Uterus (tissue), 4 donors: ENCODE results near the gene TMED5. TPM values are rescaled to one million over a fixed set of nuclear protein-coding genes. Genes with fewer than 3 reads are reported as not detected.
"Not testable (repeated sequence)": the region's sequence is repeated elsewhere in the genome, so short reads cannot be mapped to it uniquely, and the experiment has no call there.

ENCODE experiments used
- DNase-seq, 2 donors: peaks; one replicate each; pipeline ENCODE4 v3.0.0-alpha.2; 2019 to 2020
- H3K27ac ChIP-seq, 2 donors: fragments of 200-600 bp; sonication (generic); 1 replicate in 1 of 2; 2 replicates in 1 of 2; pipeline ENCODE4 v1.5.1; 2016 to 2018
- H3K27me3 ChIP-seq, 2 donors: fragments of 200-600 bp; sonication (generic); one replicate each; pipeline ENCODE4 v1.5.1; 2018 to 2019; ENCODE audit warnings: control low read depth in 1 of 2
- H3K36me3 ChIP-seq, 2 donors: fragments of 200-600 bp; sonication (generic); one replicate each; pipeline ENCODE4 v1.5.1; 2019; ENCODE audit warnings: control low read depth in 1 of 2
- H3K4me1 ChIP-seq, 2 donors: fragments of 200-600 bp; sonication (generic); one replicate each; pipeline ENCODE4 v1.5.1; 2018 to 2019; ENCODE audit warnings: control low read depth in 1 of 2
- H3K4me3 ChIP-seq, 2 donors: fragments of 200-600 bp; sonication (generic); 1 replicate in 1 of 2; 2 replicates in 1 of 2; pipeline ENCODE4 v1.5.1; 2018 to 2019; ENCODE audit warnings: mild to moderate bottlenecking in 1 of 2
- H3K9me3 ChIP-seq, 2 donors: fragments of 200-600 bp; sonication (generic); one replicate each; pipeline ENCODE4 v1.5.1; 2019; ENCODE audit warnings: control low read depth in 1 of 2
- POLR2A ChIP-seq, 2 donors: fragments of 450-650 bp; IDR thresholded peaks; one replicate each; pipeline ENCODE4 v1.6.1; 2016; ENCODE audit warnings: antibody characterized with exemption in 2 of 2, mild to moderate bottlenecking in 1 of 2, moderate library complexity in 1 of 2
- intact Hi-C: fragments of 100-400 bp; cut with DNase I; formaldehyde crosslinking; loops from one replicate; pipeline ENCODE4 v1.15.1; 2023; ENCODE audit warnings: low total_unique reads
- total RNA-seq, 4 donors: library from RNA; depleted of rRNA in 3 of 4; stranded (reverse); fragments of >200 nt in 3 of 4; gene quantifications; one replicate each; pipeline versions ENCODE4 v1.1.0 to v1.2.4, GENCODE V29; 2014 to 2023
- TF ChIP-seq, protein P1 (sequence below), 4 experiments: fragments of 200-600 bp in 2 of 4; fragments of 450-650 bp in 2 of 4; sonication (generic) in 2 of 4; IDR thresholded peaks; one replicate each; pipeline ENCODE4 v1.5.1; 2016 to 2019; ENCODE audit warnings: antibody characterized with exemption in 4 of 4, mild to moderate bottlenecking in 2 of 4, moderate library complexity in 1 of 4
- donor health status: DM: yes; HTN: yes; CAD: no.

TMED5 gene
- total RNA-seq, 4 donors from 2014 or later: 6.9 to 47.1 (median 37.6) TPM

DNA sequence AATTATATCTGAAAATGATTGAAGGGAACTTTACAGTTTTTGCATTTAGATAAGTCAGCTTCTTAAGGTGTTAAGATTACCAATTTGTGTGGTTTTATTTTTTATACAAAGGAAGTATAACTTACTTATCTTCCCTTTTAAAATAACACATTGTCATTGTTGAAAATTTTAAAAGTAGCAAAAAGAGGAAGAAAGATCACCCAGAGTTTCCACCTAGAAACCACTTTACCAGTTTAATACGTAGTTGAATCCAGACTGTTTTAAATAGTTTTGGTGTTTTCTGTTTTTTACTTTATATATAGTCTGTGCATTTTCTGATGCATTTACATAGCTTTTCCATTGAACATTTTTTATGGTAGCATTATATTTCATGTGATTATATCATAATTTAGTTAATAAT is 6.5 kb upstream of the TMED5 start:
- H3K27ac ChIP-seq: no peak overlapping the region
- intact Hi-C loops: no loop called here
- no peaks in the 10 kb centered on the region for H3K4me1 ChIP-seq
- H3K27me3 ChIP-seq: no peaks in the 10 kb centered on the region
- H3K4me3 ChIP-seq: no peak overlapping the region
- H3K9me3 ChIP-seq: no peaks in the 10 kb centered on the region
- H3K36me3 ChIP-seq: no peaks in the 10 kb centered on the region
- DNase-seq: no peak
- no peak for TF ChIP-seq POLR2A (IDR thresholded peaks at IDR 0.05)
- TF ChIP-seq, protein P1, sequence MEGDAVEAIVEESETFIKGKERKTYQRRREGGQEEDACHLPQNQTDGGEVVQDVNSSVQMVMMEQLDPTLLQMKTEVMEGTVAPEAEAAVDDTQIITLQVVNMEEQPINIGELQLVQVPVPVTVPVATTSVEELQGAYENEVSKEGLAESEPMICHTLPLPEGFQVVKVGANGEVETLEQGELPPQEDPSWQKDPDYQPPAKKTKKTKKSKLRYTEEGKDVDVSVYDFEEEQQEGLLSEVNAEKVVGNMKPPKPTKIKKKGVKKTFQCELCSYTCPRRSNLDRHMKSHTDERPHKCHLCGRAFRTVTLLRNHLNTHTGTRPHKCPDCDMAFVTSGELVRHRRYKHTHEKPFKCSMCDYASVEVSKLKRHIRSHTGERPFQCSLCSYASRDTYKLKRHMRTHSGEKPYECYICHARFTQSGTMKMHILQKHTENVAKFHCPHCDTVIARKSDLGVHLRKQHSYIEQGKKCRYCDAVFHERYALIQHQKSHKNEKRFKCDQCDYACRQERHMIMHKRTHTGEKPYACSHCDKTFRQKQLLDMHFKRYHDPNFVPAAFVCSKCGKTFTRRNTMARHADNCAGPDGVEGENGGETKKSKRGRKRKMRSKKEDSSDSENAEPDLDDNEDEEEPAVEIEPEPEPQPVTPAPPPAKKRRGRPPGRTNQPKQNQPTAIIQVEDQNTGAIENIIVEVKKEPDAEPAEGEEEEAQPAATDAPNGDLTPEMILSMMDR (IDR thresholded peaks at IDR 0.05): no peak

DNA sequence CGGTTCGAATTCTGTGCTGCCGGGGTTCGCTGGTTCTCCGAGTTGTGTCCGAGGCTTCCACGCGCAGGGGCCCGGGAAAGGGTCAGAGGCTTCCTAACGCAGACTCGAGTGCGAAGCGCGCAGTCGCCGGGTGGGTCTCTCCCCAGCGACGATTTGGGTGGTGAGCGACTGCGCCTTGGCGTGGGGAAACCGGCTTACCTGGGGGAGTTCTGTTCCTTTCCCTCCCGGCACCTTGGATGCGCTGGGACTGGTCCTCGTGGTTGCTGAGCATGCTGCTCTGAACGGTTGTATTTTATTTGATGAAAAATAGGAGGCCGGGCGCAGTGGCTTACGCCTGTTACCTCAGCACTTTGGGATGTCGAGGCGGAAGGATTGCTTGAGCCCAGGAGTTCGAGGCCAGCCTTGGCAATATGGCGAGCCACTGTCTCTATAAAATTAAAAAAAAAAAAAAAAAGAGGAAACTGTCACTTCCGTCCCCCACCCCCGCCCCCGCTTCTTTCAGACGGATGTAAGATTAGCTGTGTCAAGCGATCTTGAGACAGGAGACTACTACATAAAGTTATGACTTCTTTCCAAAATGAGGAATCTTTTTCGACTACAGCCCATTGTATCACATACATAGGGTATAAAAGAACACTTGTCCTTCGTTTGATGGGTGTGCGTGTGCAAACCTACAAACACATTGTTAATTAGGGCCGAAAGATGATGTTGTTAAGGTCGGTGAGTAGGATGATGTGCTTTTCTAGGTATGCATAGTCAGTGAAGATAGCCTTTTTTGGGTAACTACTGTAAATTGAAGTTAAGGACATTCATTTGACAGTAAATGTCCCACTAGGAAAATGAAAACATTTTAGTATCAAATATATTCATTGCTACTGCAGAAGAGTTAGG is 755 bp upstream of the TMED5 start, which contains the start of gene CCDC18:
TSS of gene CCDC18 (plus strand) at position 2 of the 891 bp plus-strand sequence. CDS start 2,638 bp downstream, outside the sequence.
- Histone ChIP-seq H3K36me3 (no peaks in the 10 kb centered on the region), H3K4me3 (peak within 1 kb of the TSS; percentile 79 to 94), H3K4me1 (peaks cover 0 to 5% of the 10 kb centered on the region in 2 donors), H3K9me3 (no peaks in the 10 kb centered on the region), H3K27me3 (no peaks in the 10 kb centered on the region), H3K27ac (peak within 1 kb of the TSS; percentile 97 to 100)
- intact Hi-C loops: no loop called here
- TF ChIP-seq POLR2A (IDR thresholded peaks at IDR 0.05): no peak
- TF ChIP-seq, protein P1 (IDR thresholded peaks at IDR 0.05): no peak
- DNase-seq: no peak

DNA sequence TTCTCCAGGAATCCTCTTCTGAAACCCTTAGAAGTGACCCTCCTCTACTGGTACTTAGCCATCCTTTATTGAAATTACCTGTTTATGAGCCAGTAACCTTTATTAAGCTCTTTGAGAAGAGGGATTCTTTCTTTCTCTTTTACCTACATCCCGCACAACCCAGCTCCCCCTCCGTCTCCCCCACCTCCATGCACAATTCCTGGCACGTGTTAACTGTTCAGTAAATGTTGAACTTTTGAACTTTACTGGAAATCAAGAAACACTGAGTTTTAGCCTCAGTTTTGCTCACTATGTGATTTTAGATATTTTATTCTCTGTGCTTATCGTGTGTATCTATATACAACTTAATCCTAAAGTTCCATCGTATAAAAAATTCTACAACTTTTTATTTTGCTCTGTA is 1.8 kb downstream of the TMED5 start:
- TF ChIP-seq POLR2A (IDR thresholded peaks at IDR 0.05): no peak
- TF ChIP-seq, protein P1 (IDR thresholded peaks at IDR 0.05): no peak
- no peak for DNase-seq
- intact Hi-C loops: no loop called here
- Histone ChIP-seq H3K4me1 (peaks cover 0 to 7% of the 10 kb centered on the region in 2 donors), H3K9me3 (no peaks in the 10 kb centered on the region), H3K4me3 (peak overlapping the region in 1 of 2 donors; percentile 94), H3K27ac (peak overlapping the region in 1 of 2 donors; percentile 24), H3K36me3 (no peaks in the 10 kb centered on the region), H3K27me3 (no peaks in the 10 kb centered on the region)

DNA sequence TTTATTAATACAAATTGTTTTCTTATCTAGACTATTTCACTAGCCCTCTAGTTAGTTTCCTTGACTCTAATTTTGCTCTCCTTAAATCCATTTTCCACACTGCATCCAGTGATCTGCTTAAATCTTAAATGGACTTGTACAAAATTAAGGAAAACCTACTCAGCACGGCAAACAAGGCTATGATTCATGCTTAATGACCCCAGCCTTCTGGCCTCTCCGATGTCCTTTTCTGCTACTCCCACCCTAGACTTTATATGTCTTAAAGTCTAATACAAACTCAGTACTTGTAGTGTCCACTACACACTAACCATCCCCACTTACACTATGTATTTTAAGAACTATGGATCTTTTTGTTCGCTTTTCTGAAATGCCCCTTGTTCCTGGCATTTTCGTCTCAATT is 2.2 kb downstream of the TMED5 start:
- Histone ChIP-seq H3K4me1 (peaks cover 0 to 11% of the 10 kb centered on the region in 2 donors), H3K9me3 (no peaks in the 10 kb centered on the region), H3K36me3 (no peaks in the 10 kb centered on the region), H3K27ac (peak overlapping the region in 1 of 2 donors; percentile 24), H3K4me3 (peak overlapping the region in 1 of 2 donors; percentile 94), H3K27me3 (no peaks in the 10 kb centered on the region)
- no peak for DNase-seq
- no peak for TF ChIP-seq POLR2A (IDR thresholded peaks at IDR 0.05)
- TF ChIP-seq, protein P1 (IDR thresholded peaks at IDR 0.05): no peak
- intact Hi-C loops: no loop called here

DNA sequence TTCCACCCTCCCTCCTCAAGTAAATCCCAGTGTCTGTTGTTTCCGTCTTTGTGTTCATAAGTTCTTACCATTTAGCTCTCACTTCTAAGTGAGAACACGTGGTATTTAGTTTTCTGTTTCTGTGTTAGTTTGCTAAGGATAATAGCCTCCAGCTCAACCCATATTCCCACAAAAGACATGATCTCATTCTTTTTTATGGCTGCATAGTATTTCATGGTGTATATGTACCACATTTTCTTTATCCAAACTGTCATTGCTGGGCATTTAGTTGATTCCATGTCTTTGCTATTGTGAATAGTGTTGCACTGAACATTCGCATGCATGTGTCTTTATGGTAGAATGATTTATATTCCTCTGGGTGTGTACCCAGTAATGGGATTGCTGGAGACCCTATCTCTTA is 5.6 kb downstream of the TMED5 start:
- H3K9me3 ChIP-seq, H3K4me3 ChIP-seq, H3K36me3 ChIP-seq, DNase-seq, H3K27ac ChIP-seq, intact Hi-C loops, H3K27me3 ChIP-seq: not testable (repeated sequence)
- H3K4me1 ChIP-seq: peaks cover 0 to 13% of the 10 kb centered on the region in 2 donors
